ENCODE data around the gene SPG7. TPM values are rescaled to one million over a fixed set of nuclear protein-coding genes. Genes with fewer than 3 reads are reported as not detected.

SPG7 gene
- total RNA-seq, 1 donor from 2014 or later, result 73.2 TPM

GRCh38 chr16:89489898-89490438 is 18.2 kb upstream of the SPG7 start:
- FAIRE-seq (no peak), DNase-seq (ENCODE audit: low read depth) (no peak)
- no peaks in the 10 kb centered on the region for H3K27me3 ChIP-seq (ENCODE audit: control insufficient read depth, insufficient read depth, low read length)
- H3K4me3 ChIP-seq (ENCODE audit: low read depth, low read length), result peak overlapping the region; percentile 69
- H3K36me3 ChIP-seq (ENCODE audit: control insufficient read depth, insufficient read depth, low read length), result peaks cover 3% of the 10 kb centered on the region
- TF ChIP-seq CTCF (IDR thresholded peaks at IDR 0.05; ENCODE audit: insufficient read depth, low read length, severe bottlenecking), result no peak

GRCh38 chr16:89490439-89491237 is 17.6 kb upstream of the SPG7 start, which contains the start of gene ANKRD11:
Gene ANKRD11 (minus strand): TSS chr16:89490561. CDS start chr16:89317019, 173,542 bp downstream.
- peak; percentile 89 for FAIRE-seq
- DNase-seq (ENCODE audit: low read depth), result peak; percentile 99
- no peak for TF ChIP-seq CTCF (IDR thresholded peaks at IDR 0.05; ENCODE audit: insufficient read depth, low read length, severe bottlenecking)
- H3K36me3 ChIP-seq (ENCODE audit: control insufficient read depth, insufficient read depth, low read length), result peaks cover 3% of the 10 kb centered on the region
- peak within 1 kb of the TSS; percentile 69 for H3K4me3 ChIP-seq (ENCODE audit: low read depth, low read length)
- no peaks in the 10 kb centered on the region for H3K27me3 ChIP-seq (ENCODE audit: control insufficient read depth, insufficient read depth, low read length)

GRCh38 chr16:89491238-89491869 is 16.8 kb upstream of the SPG7 start:
- no peak for DNase-seq (ENCODE audit: low read depth)
- FAIRE-seq, result no peak
- Histone ChIP-seq H3K36me3 (ENCODE audit: control insufficient read depth, insufficient read depth, low read length) (peaks cover under 1% of the 10 kb centered on the region), H3K27me3 (ENCODE audit: control insufficient read depth, insufficient read depth, low read length) (no peaks in the 10 kb centered on the region), H3K4me3 (ENCODE audit: low read depth, low read length) (peak overlapping the region; percentile 63)
- no peak for TF ChIP-seq CTCF (IDR thresholded peaks at IDR 0.05; ENCODE audit: insufficient read depth, low read length, severe bottlenecking)

GRCh38 chr16:89491974-89492687 is 16.1 kb upstream of the SPG7 start:
- Histone ChIP-seq H3K4me3 (ENCODE audit: low read depth, low read length) (no peak overlapping the region), H3K27me3 (ENCODE audit: control insufficient read depth, insufficient read depth, low read length) (no peaks in the 10 kb centered on the region), H3K36me3 (ENCODE audit: control insufficient read depth, insufficient read depth, low read length) (no peaks in the 10 kb centered on the region)
- DNase-seq (ENCODE audit: low read depth) (no peak), FAIRE-seq (no peak)
- no peak for TF ChIP-seq CTCF (IDR thresholded peaks at IDR 0.05; ENCODE audit: insufficient read depth, low read length, severe bottlenecking)

GRCh38 chr16:89493776-89494175 is 14.4 kb upstream of the SPG7 start:
- Histone ChIP-seq H3K36me3 (ENCODE audit: control insufficient read depth, insufficient read depth, low read length) (no peaks in the 10 kb centered on the region), H3K27me3 (ENCODE audit: control insufficient read depth, insufficient read depth, low read length) (no peaks in the 10 kb centered on the region), H3K4me3 (ENCODE audit: low read depth, low read length) (no peak overlapping the region)
- TF ChIP-seq CTCF (IDR thresholded peaks at IDR 0.05; ENCODE audit: insufficient read depth, low read length, severe bottlenecking), result no peak
- DNase-seq (ENCODE audit: low read depth), result no peak
- no peak for FAIRE-seq

Measured in bronchial epithelial cell (primary cell).